ENCODE results near the gene DGKI.

Gene DGKI

GRCh38 chr7:137687556-137688265 lies 159.1 kb downstream of the DGKI start:
- H3K27me3 ChIP-seq (ENCODE audit: control insufficient read depth in 5 of 5, insufficient read depth in 4 of 5, low read length in 5 of 5), result no peaks in the 10 kb centered on the region
- no peak overlapping the region for H3K4me3 ChIP-seq (ENCODE audit: low read depth in 1 of 5, low read length in 5 of 5)
- H3K9me3 ChIP-seq (ENCODE audit: control insufficient read depth in 5 of 5, low read length in 5 of 5), result no peaks in the 10 kb centered on the region
- no peak overlapping the region for H3K27ac ChIP-seq (ENCODE audit: low read depth, low read length)
- H3K36me3 ChIP-seq (ENCODE audit: control insufficient read depth in 5 of 5, insufficient read depth in 5 of 5, low read length in 5 of 5), result peaks cover 0 to 3% (median 0%) of the 10 kb centered on the region in 5 donors
- H3K4me1 ChIP-seq (ENCODE audit: control insufficient read depth in 5 of 5, insufficient read depth in 5 of 5, low read length in 5 of 5), result peaks cover 0 to 6% (median 3%) of the 10 kb centered on the region in 5 donors
- no peak overlapping the region for H3K9ac ChIP-seq (ENCODE audit: low read length in 5 of 5)

GRCh38 chr7:137685433-137686164 lies 161.2 kb downstream of the DGKI start:
- peaks cover 0 to 3% (median 0%) of the 10 kb centered on the region in 5 donors for H3K36me3 ChIP-seq (ENCODE audit: control insufficient read depth in 5 of 5, insufficient read depth in 5 of 5, low read length in 5 of 5)
- no peak overlapping the region for H3K27ac ChIP-seq (ENCODE audit: low read depth, low read length)
- H3K9ac ChIP-seq (ENCODE audit: low read length in 5 of 5), result no peak overlapping the region
- H3K9me3 ChIP-seq (ENCODE audit: control insufficient read depth in 5 of 5, low read length in 5 of 5), result no peaks in the 10 kb centered on the region
- H3K27me3 ChIP-seq (ENCODE audit: control insufficient read depth in 5 of 5, insufficient read depth in 4 of 5, low read length in 5 of 5), result no peaks in the 10 kb centered on the region
- H3K4me3 ChIP-seq (ENCODE audit: low read depth in 1 of 5, low read length in 5 of 5), result no peak overlapping the region
- peaks cover 0 to 3% (median 0%) of the 10 kb centered on the region in 5 donors for H3K4me1 ChIP-seq (ENCODE audit: control insufficient read depth in 5 of 5, insufficient read depth in 5 of 5, low read length in 5 of 5)

- H3K4me1 ChIP-seq (ENCODE audit: control insufficient read depth in 5 of 5, insufficient read depth in 5 of 5, low read length in 5 of 5), result peaks cover 0 to 3% (median 0%) of the 10 kb centered on the region in 5 donors
- H3K36me3 ChIP-seq (ENCODE audit: control insufficient read depth in 5 of 5, insufficient read depth in 5 of 5, low read length in 5 of 5), result peaks cover 0 to 3% (median 0%) of the 10 kb centered on the region in 5 donors
- H3K9ac ChIP-seq (ENCODE audit: low read length in 5 of 5), result no peak overlapping the region
- no peaks in the 10 kb centered on the region for H3K9me3 ChIP-seq (ENCODE audit: control insufficient read depth in 5 of 5, low read length in 5 of 5)
- H3K4me3 ChIP-seq (ENCODE audit: low read depth in 1 of 5, low read length in 5 of 5), result no peak overlapping the region
- no peak overlapping the region for H3K27ac ChIP-seq (ENCODE audit: low read depth, low read length)
- no peaks in the 10 kb centered on the region for H3K27me3 ChIP-seq (ENCODE audit: control insufficient read depth in 5 of 5, insufficient read depth in 4 of 5, low read length in 5 of 5)
Observed at GRCh38 chr7:137684776-137685175, 162.0 kb downstream of the DGKI start.

- Histone ChIP-seq H3K27ac (ENCODE audit: low read depth, low read length) (no peak overlapping the region), H3K4me3 (ENCODE audit: low read depth in 1 of 5, low read length in 5 of 5) (no peak overlapping the region), H3K27me3 (ENCODE audit: control insufficient read depth in 5 of 5, insufficient read depth in 4 of 5, low read length in 5 of 5) (no peaks in the 10 kb centered on the region), H3K36me3 (ENCODE audit: control insufficient read depth in 5 of 5, insufficient read depth in 5 of 5, low read length in 5 of 5) (peaks cover 0 to 3% (median 0%) of the 10 kb centered on the region in 5 donors), H3K4me1 (ENCODE audit: control insufficient read depth in 5 of 5, insufficient read depth in 5 of 5, low read length in 5 of 5) (peaks cover 0 to 3% (median 0%) of the 10 kb centered on the region in 5 donors), H3K9ac (ENCODE audit: low read length in 5 of 5) (no peak overlapping the region), H3K9me3 (ENCODE audit: control insufficient read depth in 5 of 5, low read length in 5 of 5) (no peaks in the 10 kb centered on the region)
Observed at GRCh38 chr7:137684316-137684715, 162.5 kb downstream of the DGKI start.

- Histone ChIP-seq H3K36me3 (ENCODE audit: control insufficient read depth in 5 of 5, insufficient read depth in 5 of 5, low read length in 5 of 5) (no peaks in the 10 kb centered on the region), H3K4me3 (ENCODE audit: low read depth in 1 of 5, low read length in 5 of 5) (no peak overlapping the region), H3K9me3 (ENCODE audit: control insufficient read depth in 5 of 5, low read length in 5 of 5) (no peaks in the 10 kb centered on the region), H3K9ac (ENCODE audit: low read length in 5 of 5) (no peak overlapping the region), H3K4me1 (ENCODE audit: control insufficient read depth in 5 of 5, insufficient read depth in 5 of 5, low read length in 5 of 5) (peaks cover 0 to 3% (median 0%) of the 10 kb centered on the region in 5 donors), H3K27ac (ENCODE audit: low read depth, low read length) (no peak overlapping the region), H3K27me3 (ENCODE audit: control insufficient read depth in 5 of 5, insufficient read depth in 4 of 5, low read length in 5 of 5) (no peaks in the 10 kb centered on the region)
Observed at GRCh38 chr7:137682596-137682995, 164.2 kb downstream of the DGKI start.

- Histone ChIP-seq H3K9me3 (ENCODE audit: control insufficient read depth in 5 of 5, low read length in 5 of 5) (no peaks in the 10 kb centered on the region), H3K27ac (ENCODE audit: low read depth, low read length) (no peak overlapping the region), H3K4me3 (ENCODE audit: low read depth in 1 of 5, low read length in 5 of 5) (no peak overlapping the region), H3K36me3 (ENCODE audit: control insufficient read depth in 5 of 5, insufficient read depth in 5 of 5, low read length in 5 of 5) (no peaks in the 10 kb centered on the region), H3K9ac (ENCODE audit: low read length in 5 of 5) (no peak overlapping the region), H3K27me3 (ENCODE audit: control insufficient read depth in 5 of 5, insufficient read depth in 4 of 5, low read length in 5 of 5) (no peaks in the 10 kb centered on the region), H3K4me1 (ENCODE audit: control insufficient read depth in 5 of 5, insufficient read depth in 5 of 5, low read length in 5 of 5) (peaks cover 0 to 3% (median 0%) of the 10 kb centered on the region in 5 donors)
Observed at GRCh38 chr7:137681657-137682562, 164.9 kb downstream of the DGKI start.

GRCh38 chr7:137674551-137675409 lies 172.0 kb downstream of the DGKI start:
- Histone ChIP-seq H3K9ac (ENCODE audit: low read length in 5 of 5) (no peak overlapping the region), H3K4me1 (ENCODE audit: control insufficient read depth in 5 of 5, insufficient read depth in 5 of 5, low read length in 5 of 5) (peaks cover 0 to 12% (median 7%) of the 10 kb centered on the region in 5 donors), H3K27me3 (ENCODE audit: control insufficient read depth in 5 of 5, insufficient read depth in 4 of 5, low read length in 5 of 5) (peaks cover 0 to 3% (median 0%) of the 10 kb centered on the region in 5 donors), H3K36me3 (ENCODE audit: control insufficient read depth in 5 of 5, insufficient read depth in 5 of 5, low read length in 5 of 5) (no peaks in the 10 kb centered on the region), H3K27ac (ENCODE audit: low read depth, low read length) (no peak overlapping the region), H3K4me3 (ENCODE audit: low read depth in 1 of 5, low read length in 5 of 5) (no peak overlapping the region), H3K9me3 (ENCODE audit: control insufficient read depth in 5 of 5, low read length in 5 of 5) (no peaks in the 10 kb centered on the region)

GRCh38 chr7:137674048-137674447 lies 172.7 kb downstream of the DGKI start:
- no peak overlapping the region for H3K4me3 ChIP-seq (ENCODE audit: low read depth in 1 of 5, low read length in 5 of 5)
- H3K27me3 ChIP-seq (ENCODE audit: control insufficient read depth in 5 of 5, insufficient read depth in 4 of 5, low read length in 5 of 5), result peaks cover 0 to 3% (median 0%) of the 10 kb centered on the region in 5 donors
- no peak overlapping the region for H3K27ac ChIP-seq (ENCODE audit: low read depth, low read length)

GRCh38 chr7:137671920-137672319 lies 174.9 kb downstream of the DGKI start:
- Histone ChIP-seq H3K9me3 (ENCODE audit: control insufficient read depth in 5 of 5, low read length in 5 of 5) (no peaks in the 10 kb centered on the region), H3K4me1 (ENCODE audit: control insufficient read depth in 5 of 5, insufficient read depth in 5 of 5, low read length in 5 of 5) (peaks cover 0 to 22% (median 12%) of the 10 kb centered on the region in 5 donors), H3K27me3 (ENCODE audit: control insufficient read depth in 5 of 5, insufficient read depth in 4 of 5, low read length in 5 of 5) (peaks cover 0 to 3% (median 0%) of the 10 kb centered on the region in 5 donors), H3K4me3 (ENCODE audit: low read depth in 1 of 5, low read length in 5 of 5) (no peak overlapping the region), H3K36me3 (ENCODE audit: control insufficient read depth in 5 of 5, insufficient read depth in 5 of 5, low read length in 5 of 5) (no peaks in the 10 kb centered on the region), H3K9ac (ENCODE audit: low read length in 5 of 5) (no peak overlapping the region), H3K27ac (ENCODE audit: low read depth, low read length) (no peak overlapping the region)

More at GRCh38 chr7:137674048-137674447, 172.7 kb downstream of the DGKI start:
- H3K36me3 ChIP-seq (ENCODE audit: control insufficient read depth in 5 of 5, insufficient read depth in 5 of 5, low read length in 5 of 5), result no peaks in the 10 kb centered on the region
- H3K9ac ChIP-seq (ENCODE audit: low read length in 5 of 5), result no peak overlapping the region
- no peaks in the 10 kb centered on the region for H3K9me3 ChIP-seq (ENCODE audit: control insufficient read depth in 5 of 5, low read length in 5 of 5)
- peaks cover 0 to 12% (median 7%) of the 10 kb centered on the region in 5 donors for H3K4me1 ChIP-seq (ENCODE audit: control insufficient read depth in 5 of 5, insufficient read depth in 5 of 5, low read length in 5 of 5)

Measured in subcutaneous abdominal adipose tissue (tissue), 5 donors.